ENCODE results near the gene FGF4.

The FGF4 gene

DNA sequence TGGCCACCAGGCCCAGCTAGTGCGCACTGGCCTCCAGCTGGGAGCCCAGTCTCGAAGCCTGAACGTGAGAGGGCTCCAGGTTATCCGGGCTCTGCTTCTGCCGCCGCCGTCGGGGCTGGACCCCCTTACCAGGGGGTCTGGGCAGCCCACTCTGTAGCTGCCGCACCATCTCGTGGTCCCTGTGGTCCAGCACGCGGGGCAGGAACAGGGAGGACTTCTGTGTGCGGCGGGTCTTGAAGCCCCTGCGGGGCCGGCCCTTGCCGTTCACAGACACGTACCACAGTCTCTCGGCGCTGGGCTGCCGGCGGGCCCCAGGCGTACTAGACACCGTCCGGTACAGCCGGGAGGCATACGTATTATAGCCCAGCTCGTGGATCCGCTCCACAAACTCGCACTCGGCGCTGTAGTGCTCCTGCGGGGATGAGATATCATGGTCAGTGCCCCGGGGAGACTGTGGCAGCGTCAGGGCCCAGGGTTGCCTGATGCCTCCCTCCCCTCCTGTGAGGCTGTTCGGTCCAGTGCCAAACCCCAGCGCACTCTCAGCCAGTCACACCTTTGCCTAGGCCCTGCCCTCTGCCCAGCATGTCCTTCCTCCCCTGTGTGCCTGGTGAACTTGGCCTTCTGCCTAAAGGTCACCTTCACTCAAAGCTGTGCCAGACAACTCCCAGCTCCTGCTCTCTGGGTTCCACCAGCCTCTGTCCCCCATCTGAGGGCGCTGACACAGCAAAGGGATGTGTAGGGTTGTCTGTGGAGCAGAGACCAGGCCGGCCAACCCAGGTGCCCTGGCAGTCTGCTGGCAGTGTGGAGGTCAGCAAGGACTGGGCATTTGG, 35.4 kb upstream of the FGF4 start:
- DNase-seq (ENCODE audit: extremely low spot score), result no peak
- ChIA-PET CTCF (no interaction called here), POLR2A (no interaction called here)
- TF ChIP-seq FOXA1 (IDR thresholded peaks at IDR 0.05) (no peak), FOXM1 (IDR thresholded peaks at IDR 0.05; ENCODE audit: borderline replicate concordance) (no peak), HDGF (IDR thresholded peaks at IDR 0.05; ENCODE audit: borderline replicate concordance) (no peak), CTBP1 (IDR thresholded peaks at IDR 0.05; ENCODE audit: borderline replicate concordance) (no peak), SUZ12 (IDR thresholded peaks at IDR 0.05) (no peak), ELF4 (IDR thresholded peaks at IDR 0.05) (no peak), TARDBP (IDR thresholded peaks at IDR 0.05) (no peak), NFRKB (IDR thresholded peaks at IDR 0.05) (no peak), L3MBTL2 (conservative IDR thresholded peaks at IDR 0.05) (no peak), LEF1 (IDR thresholded peaks at IDR 0.05; ENCODE audit: borderline replicate concordance) (no peak), ARNT (IDR thresholded peaks at IDR 0.05) (no peak), SP1 (IDR thresholded peaks at IDR 0.05) (no peak), BHLHE40 (IDR thresholded peaks at IDR 0.05; ENCODE audit: borderline replicate concordance) (no peak), ZNF384 (IDR thresholded peaks at IDR 0.05) (no peak), FOXK2 (IDR thresholded peaks at IDR 0.05) (no peak)
- TF ChIP-seq, protein P1, sequence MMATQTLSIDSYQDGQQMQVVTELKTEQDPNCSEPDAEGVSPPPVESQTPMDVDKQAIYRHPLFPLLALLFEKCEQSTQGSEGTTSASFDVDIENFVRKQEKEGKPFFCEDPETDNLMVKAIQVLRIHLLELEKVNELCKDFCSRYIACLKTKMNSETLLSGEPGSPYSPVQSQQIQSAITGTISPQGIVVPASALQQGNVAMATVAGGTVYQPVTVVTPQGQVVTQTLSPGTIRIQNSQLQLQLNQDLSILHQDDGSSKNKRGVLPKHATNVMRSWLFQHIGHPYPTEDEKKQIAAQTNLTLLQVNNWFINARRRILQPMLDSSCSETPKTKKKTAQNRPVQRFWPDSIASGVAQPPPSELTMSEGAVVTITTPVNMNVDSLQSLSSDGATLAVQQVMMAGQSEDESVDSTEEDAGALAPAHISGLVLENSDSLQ (IDR thresholded peaks at IDR 0.05), result no peak

DNA sequence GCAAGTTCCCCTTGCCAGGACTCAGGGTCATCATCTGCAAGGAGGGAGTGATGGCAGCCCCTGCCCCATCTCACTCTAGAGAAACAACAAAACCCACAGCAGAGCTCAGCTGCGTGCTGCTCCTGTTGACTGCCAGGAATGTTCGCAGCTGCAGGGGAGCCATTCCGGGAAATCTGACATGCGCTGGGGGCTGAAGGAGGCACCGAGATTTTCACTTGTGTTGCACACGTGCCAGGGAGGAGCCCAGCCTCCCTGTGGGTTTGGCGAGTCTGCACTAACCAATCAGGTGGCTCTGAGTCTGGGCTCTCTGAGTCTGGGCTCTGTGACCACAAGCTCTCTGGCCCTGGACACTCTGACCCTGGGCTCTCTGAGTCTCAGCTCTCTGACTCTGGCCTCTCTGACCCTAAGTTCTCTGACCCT, 33.5 kb upstream of the FGF4 start:
- TF ChIP-seq FOXK2 (IDR thresholded peaks at IDR 0.05) (no peak), HDGF (IDR thresholded peaks at IDR 0.05; ENCODE audit: borderline replicate concordance) (no peak), FOXA1 (IDR thresholded peaks at IDR 0.05) (no peak), CTBP1 (IDR thresholded peaks at IDR 0.05; ENCODE audit: borderline replicate concordance) (no peak), FOXM1 (IDR thresholded peaks at IDR 0.05; ENCODE audit: borderline replicate concordance) (no peak), SP1 (IDR thresholded peaks at IDR 0.05) (no peak), ZNF384 (IDR thresholded peaks at IDR 0.05) (no peak), ELF4 (IDR thresholded peaks at IDR 0.05) (no peak), ARNT (IDR thresholded peaks at IDR 0.05) (no peak), SUZ12 (IDR thresholded peaks at IDR 0.05) (no peak), NFRKB (IDR thresholded peaks at IDR 0.05) (no peak), L3MBTL2 (conservative IDR thresholded peaks at IDR 0.05) (no peak), TARDBP (IDR thresholded peaks at IDR 0.05) (no peak), BHLHE40 (IDR thresholded peaks at IDR 0.05; ENCODE audit: borderline replicate concordance) (no peak), LEF1 (IDR thresholded peaks at IDR 0.05; ENCODE audit: borderline replicate concordance) (no peak)
- TF ChIP-seq, protein P1 (IDR thresholded peaks at IDR 0.05), result no peak
- ChIA-PET CTCF (no interaction called here), POLR2A (no interaction called here)
- DNase-seq (ENCODE audit: extremely low spot score), result no peak

DNA sequence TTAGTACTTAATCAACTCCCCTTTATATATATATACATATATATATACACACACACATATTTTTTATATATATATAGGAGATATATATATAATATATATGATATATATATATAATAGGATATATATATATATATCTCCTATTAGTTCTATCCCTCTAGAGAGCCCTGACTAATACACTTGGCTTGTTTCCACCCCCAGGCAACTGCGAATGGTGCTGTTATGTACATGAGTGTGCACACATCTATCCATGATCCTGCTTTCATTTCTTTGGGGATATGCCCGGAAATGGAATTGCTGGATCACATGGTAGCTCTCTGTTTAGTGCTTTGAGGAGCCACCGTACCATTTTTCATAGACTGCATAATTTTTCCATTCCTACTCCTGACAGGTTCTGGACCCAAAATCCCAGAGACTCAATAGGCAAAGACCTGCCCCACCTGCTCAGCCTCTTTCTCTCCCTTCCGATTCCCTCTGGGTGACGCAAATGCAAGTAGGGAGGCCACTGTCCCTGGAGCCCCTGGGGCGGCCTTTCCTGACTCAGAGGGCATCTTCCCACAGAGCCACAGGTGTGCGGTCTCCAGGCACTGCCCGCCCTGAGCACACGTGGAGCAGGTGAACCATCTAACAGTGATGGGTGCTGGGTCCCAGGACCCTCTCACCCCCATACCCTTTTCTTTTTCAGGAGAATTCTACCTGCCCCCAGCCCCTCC, 32.1 kb upstream of the FGF4 start:
- ChIA-PET CTCF (no interaction called here), POLR2A (no interaction called here)
- TF ChIP-seq LEF1 (IDR thresholded peaks at IDR 0.05; ENCODE audit: borderline replicate concordance) (no peak), FOXA1 (IDR thresholded peaks at IDR 0.05) (no peak), CTBP1 (IDR thresholded peaks at IDR 0.05; ENCODE audit: borderline replicate concordance) (no peak), BHLHE40 (IDR thresholded peaks at IDR 0.05; ENCODE audit: borderline replicate concordance) (no peak), ELF4 (IDR thresholded peaks at IDR 0.05) (no peak), FOXM1 (IDR thresholded peaks at IDR 0.05; ENCODE audit: borderline replicate concordance) (no peak), ZNF384 (IDR thresholded peaks at IDR 0.05) (no peak), NFRKB (IDR thresholded peaks at IDR 0.05) (no peak), HDGF (IDR thresholded peaks at IDR 0.05; ENCODE audit: borderline replicate concordance) (no peak)
- DNase-seq (ENCODE audit: extremely low spot score), result no peak

DNA sequence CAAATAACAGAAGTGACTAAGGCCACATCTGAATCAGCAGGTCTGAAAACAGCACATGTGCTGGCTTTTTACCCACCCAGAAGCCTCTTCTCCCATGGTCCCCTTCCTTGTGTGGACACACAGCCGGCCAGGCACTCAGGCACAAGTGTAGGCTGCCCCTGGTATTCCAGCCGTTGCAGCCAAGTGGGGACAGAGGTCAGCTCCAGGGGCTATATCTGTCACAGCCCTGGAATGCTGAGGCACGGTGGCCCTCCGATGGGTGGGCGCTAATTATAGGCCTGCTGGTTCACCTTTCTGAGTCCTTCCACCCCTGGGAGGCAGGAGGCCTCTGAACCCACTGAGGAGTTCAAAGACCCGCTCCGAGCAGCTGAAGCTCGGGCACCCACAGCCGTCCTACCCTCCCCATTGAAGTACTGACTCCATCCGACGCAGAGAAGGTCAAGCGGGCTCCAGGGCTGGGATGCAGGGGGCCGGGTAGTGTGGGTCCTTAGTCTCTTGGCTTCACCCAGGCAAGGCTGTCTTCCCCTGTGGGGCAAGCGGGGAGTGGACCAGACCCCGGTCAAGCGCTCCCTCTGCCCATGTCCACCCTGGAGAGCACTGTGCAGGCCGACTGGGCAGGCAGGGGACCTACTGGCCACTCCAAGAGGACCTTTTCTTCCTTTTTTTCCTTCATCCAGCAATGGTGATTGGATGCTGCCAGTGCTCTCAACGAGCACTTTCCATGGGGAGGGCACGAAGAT, 29.8 kb upstream of the FGF4 start:
- no peak for TF ChIP-seq TARDBP (IDR thresholded peaks at IDR 0.05)
- no peak for TF ChIP-seq ELF4 (IDR thresholded peaks at IDR 0.05)
- TF ChIP-seq BHLHE40 (IDR thresholded peaks at IDR 0.05; ENCODE audit: borderline replicate concordance), result no peak
- no peak for TF ChIP-seq LEF1 (IDR thresholded peaks at IDR 0.05; ENCODE audit: borderline replicate concordance)
- TF ChIP-seq SUZ12 (IDR thresholded peaks at IDR 0.05), result no peak
- no peak for TF ChIP-seq NFRKB (IDR thresholded peaks at IDR 0.05)
- TF ChIP-seq SP1 (IDR thresholded peaks at IDR 0.05), result no peak
- no peak for TF ChIP-seq ARNT (IDR thresholded peaks at IDR 0.05)
- TF ChIP-seq CTBP1 (IDR thresholded peaks at IDR 0.05; ENCODE audit: borderline replicate concordance), result no peak
- no peak for TF ChIP-seq FOXA1 (IDR thresholded peaks at IDR 0.05)
- TF ChIP-seq HDGF (IDR thresholded peaks at IDR 0.05; ENCODE audit: borderline replicate concordance), result no peak
- TF ChIP-seq, protein P1 (IDR thresholded peaks at IDR 0.05), result no peak
- no peak for TF ChIP-seq L3MBTL2 (conservative IDR thresholded peaks at IDR 0.05)
- TF ChIP-seq FOXM1 (IDR thresholded peaks at IDR 0.05; ENCODE audit: borderline replicate concordance), result no peak
- TF ChIP-seq FOXK2 (IDR thresholded peaks at IDR 0.05), result no peak
- no peak for TF ChIP-seq ZNF384 (IDR thresholded peaks at IDR 0.05)
- POLR2A ChIA-PET, result no interaction called here
- DNase-seq (ENCODE audit: extremely low spot score), result no peak
- CTCF ChIA-PET, result no interaction called here

Data from HEK293T (cell line).